ENCODE results near the gene APOA4.

The APOA4 gene

DNA sequence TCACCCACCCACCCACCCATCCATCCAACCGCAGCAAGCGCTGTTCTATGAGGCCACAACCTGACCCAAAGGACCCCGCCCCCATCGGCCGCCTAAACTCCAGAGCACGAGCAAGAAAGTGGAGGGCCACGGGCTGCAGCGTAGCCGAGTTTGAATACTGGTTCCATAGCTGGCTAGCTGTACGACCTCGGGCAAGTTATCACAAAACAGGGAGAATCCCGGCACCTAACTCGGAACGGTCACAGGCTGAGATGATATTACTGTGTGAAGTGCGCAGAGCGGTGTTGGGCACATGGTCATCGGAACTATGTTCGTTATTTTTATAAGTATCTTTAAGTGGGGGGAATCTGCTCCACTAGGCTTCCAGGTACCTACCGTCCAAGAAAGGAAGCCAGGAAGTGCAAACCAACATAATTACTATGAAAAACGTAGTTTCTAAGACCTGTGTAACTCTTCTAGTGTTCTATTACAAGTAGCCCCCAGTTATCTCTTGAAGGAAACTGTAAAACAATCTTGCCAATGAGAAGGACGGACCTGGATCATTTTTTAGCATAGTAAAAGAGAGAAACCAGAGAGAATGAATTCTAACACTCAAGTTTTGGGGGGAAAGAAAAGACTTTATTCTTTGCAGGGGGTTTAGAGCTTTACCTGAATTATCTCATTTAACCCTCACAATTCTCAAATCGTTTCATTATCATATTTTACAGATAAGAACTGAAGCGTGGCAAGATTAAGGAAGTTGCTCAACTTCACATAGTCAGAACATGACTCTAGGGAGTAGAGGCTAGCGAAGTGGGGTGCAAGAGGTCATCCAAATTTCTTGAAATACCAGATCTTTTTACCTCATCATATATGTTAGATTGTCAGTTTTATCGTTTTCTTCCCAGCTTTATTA lies 49.7 kb downstream of the APOA4 start:
- no peak for DNase-seq

DNA sequence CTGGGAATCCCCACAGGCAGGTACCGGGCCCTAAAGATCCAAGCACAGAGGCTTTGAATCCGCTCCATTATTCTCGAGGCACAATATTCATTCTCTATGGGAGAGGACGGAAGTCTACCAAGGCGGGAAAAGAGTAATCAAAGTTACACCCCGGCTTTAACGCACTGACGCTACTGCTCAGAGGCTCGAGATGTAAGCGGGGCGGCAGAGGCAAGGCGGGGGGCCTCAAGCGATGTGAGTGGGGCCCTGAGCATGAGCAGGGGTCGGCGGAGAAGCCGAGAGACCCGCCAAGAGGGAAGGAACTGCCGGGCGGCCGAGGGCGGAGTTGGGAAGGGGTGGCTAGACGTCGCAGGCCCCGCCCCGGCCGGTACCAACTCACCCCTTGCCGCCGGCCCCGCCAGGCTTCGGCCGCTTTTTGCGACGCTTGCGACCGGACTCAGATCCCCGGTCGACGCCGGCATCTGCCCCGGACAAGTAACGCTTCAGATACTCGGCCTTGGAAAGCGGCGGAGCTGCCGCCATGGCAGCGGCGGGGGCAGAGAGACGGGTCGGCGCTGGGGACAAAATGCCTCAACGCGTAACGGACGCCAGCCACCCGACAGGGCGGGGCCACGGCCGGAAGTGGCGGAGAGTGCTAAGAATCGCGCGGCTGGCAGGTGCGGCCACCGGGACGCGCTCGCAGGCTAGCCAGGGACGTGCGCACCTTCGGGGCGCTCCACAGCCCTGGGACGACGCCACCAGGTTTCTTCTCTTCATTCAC lies 50.5 kb downstream of the APOA4 start, which contains the start of gene BUD13:
Gene BUD13 (minus strand): TSS at position 545 of the 760 bp plus-strand sequence. CDS start 23 bp downstream, at position 522.
- DNase-seq = peak; percentile 58

DNA sequence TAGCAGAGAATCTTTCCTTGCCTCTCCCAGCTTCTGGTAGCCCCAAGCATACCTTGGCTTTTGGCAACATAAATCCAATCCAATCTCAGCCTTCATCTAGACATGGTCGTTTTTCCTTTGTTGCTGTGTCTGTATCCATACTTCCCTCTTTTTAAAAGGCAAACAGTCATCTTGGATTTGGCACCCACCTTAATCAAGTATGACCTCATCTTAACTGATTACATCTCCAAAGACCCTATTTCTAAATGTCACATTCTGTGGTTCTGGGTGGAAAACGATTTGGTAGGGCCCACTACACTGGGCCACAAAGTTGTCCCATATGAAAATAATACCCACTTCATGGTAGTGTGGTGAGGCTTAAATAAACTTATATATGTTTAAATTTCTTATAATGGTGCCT lies 51.2 kb downstream of the APOA4 start:
- no peak for DNase-seq
